HPDE6-E6E7 (cell line): ENCODE results near the gene CLEC4M.

Experiments used
- DNase-seq: peaks from one replicate; pipeline ENCODE4 v3.0.0; 2011; ENCODE audit warnings: missing footprints; ENCODE audit errors: extremely low spot score

CLEC4M gene, protein sequence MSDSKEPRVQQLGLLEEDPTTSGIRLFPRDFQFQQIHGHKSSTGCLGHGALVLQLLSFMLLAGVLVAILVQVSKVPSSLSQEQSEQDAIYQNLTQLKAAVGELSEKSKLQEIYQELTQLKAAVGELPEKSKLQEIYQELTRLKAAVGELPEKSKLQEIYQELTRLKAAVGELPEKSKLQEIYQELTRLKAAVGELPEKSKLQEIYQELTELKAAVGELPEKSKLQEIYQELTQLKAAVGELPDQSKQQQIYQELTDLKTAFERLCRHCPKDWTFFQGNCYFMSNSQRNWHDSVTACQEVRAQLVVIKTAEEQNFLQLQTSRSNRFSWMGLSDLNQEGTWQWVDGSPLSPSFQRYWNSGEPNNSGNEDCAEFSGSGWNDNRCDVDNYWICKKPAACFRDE

DNA sequence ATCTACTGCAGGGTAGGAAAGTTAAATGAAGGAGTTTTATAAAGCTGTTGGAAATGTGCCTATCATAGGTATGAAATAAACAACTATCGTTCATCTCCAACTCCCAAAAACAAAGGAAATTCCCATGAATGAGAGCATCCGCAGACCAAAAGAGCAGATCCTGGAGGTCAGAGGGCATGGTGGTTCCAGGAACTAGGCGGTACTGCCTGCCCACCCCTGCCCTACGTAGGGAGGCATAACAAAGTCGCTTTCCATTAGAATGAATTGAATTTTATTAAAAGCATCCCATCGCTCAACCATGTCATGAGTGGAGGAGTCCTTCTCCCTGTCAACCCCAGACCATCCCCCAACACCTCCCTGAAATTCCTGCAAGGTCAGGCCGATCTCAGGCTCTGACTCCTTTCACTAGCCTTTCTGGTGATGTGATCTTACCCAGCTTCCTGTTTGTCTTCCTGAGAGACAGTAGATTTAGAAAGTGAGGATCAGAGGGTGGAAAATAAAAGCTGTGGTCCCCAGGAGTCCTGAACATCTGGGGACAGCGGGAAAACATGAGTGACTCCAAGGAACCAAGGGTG is at the start of gene CLEC4M:
Gene CLEC4M (plus strand): TSS at position 525 of the 575 bp plus-strand sequence. CDS start 24 bp downstream, at position 549.
- no peak for DNase-seq

DNA sequence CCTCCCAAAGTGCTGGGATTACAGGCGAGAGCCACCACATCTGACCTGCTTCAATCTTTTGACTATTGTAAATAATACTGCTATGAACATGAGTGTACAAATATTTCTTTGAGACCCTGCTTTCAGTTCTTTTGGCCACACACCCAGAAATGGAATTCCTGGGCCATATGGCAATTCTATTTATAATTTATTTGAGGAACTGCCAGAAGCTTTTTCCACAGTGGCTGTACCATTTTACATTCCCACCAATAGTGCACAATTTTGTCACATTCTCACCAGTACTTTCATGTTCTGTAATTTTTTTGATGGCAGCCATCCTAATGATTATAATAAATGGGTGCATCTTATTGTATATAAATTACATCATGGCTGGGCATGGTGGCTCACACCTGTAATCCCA is 47.4 kb upstream of the CLEC4M start:
- no peak for DNase-seq

DNA sequence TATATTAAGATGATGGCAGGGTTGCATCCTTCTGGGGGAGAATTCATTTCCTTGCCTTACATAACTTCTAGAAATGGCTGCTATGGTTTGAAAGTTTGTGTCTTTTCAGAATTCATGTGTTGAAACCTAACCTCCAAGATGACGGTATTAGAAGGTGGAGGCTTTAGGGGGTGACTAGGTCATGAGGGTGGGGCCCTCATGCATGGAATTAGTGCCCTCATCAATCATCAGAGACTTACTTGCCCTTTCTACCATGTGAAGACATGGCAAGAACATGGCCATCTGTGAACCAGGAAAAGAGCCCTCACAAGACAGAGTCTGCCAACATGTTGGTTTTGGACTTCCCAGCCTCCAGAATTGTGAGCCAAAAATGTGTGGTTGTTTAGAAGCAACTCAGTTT is 46.3 kb upstream of the CLEC4M start:
- DNase-seq, result no peak

DNA sequence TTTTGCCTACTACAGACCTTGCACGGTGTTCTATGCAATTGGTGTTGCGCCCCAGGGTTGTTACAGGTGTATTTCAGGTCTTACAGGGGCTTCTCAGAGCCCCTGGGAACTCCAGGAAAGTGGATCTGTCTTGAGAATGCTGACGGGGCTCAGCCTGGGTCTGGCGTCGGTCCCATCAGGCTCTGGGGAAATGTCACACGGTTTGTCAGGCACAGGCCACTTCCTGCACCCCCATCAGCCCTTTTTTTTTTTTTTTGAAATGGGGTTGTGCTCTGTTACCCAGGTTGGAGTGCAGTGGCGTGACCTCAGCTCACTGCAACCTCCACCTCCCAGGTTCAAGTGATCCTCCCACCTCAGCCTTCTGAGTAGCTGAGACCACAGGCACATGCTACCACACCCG is 44.4 kb upstream of the CLEC4M start:
- DNase-seq, result no peak

DNA sequence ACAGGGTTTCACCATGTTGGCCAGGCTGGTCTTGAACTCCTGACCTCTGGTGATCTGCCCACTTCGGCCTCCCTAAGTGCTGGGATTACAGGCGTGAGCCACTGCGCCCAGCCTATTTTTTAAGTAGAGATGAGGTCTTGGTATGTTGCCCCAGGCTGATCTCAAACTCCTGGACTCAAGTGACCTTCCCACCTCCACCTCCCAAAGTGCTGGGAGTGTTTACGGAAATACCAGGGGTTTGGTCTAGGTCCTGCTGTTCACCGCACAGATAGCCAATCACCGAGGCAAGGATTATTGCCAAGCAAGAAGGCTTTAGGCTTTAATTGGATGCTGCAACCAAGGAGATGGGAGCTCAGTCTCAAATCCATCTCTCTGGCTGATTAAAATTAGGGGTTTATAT is 42.7 kb upstream of the CLEC4M start:
- no peak for DNase-seq

DNA sequence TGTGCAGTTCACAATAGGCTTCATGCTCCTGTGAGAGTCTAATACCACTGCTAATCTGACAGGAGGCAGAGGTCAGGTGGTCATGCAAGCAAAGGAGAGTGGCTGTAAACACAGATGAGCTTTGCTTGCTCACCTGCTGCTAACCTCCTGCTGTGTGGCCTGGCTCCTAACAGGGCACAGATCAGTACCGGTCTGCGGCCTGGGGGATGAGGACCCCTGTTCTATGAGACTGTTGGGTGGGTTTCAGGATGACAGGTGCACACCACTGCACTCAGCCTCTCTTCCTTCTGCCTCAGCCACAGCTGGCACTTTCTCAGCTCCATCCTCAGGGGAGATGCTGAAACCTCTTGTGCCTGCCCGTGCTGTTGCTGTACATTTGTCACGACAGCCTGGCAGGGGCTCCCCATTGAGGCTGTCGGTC is 40.8 kb upstream of the CLEC4M start:
- DNase-seq, result no peak

DNA sequence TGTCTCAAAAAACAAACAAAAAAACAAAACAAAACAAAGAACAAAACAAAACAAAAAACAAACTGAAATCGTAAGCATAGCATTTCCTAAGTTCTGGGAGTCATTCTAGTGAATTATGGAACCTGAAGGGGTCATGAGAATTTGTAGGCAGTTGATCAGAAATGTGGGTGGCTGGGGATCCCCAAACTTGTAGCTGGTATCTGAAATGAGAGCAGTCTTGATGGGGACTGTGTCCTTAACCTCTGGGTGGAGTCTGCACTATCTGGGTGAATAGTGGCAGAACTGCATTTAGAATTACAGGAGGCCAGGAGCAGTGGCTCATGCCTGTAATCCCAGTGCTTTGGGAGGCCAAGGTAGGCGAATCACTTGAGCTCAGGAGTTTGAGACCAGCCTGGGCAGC is 37.3 kb upstream of the CLEC4M start:
- no peak for DNase-seq

DNA sequence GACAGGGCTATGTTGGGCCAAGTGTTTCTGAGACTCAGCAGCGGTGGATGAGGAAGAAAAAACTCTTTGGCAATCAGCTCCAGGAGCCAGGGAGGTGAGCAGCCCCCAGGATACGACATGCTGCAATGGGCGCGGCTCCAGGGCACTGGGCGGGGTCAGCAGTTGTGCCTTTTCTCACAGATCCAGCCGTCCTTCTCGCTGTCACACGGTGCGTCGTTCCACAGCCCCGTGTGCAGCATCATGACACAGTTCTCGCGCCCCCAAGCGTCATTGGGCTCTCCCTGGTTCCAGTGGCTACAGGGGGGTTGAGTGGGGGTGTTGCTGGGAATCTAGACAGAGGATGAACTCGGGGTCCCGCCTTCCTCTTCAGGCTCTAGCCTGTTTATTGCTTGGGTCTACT is 33.8 kb upstream of the CLEC4M start:
- DNase-seq, result no peak

DNA sequence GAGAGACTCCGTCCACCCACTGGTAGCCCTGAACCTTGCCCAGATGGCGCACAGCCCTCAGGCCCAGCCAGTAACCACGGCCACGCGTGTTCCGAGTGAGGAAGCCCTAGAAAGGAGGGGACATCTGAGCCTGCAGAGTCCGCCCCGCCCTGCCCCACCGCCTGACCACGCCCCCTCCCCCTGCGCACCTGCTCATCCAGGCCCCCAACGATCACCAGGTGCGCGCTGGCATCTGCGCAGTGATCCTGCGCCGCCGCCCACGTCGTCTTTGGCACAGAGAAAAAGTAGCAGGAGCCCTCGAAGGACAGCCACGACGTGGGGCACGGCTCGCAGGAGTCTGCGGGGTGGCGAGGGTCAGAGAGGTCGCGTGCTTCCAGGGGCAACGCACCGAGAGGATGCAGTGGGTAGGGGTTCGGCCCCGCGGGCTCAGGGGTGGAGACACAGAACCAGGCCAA is 33.2 kb upstream of the CLEC4M start:
- DNase-seq, result no peak

DNA sequence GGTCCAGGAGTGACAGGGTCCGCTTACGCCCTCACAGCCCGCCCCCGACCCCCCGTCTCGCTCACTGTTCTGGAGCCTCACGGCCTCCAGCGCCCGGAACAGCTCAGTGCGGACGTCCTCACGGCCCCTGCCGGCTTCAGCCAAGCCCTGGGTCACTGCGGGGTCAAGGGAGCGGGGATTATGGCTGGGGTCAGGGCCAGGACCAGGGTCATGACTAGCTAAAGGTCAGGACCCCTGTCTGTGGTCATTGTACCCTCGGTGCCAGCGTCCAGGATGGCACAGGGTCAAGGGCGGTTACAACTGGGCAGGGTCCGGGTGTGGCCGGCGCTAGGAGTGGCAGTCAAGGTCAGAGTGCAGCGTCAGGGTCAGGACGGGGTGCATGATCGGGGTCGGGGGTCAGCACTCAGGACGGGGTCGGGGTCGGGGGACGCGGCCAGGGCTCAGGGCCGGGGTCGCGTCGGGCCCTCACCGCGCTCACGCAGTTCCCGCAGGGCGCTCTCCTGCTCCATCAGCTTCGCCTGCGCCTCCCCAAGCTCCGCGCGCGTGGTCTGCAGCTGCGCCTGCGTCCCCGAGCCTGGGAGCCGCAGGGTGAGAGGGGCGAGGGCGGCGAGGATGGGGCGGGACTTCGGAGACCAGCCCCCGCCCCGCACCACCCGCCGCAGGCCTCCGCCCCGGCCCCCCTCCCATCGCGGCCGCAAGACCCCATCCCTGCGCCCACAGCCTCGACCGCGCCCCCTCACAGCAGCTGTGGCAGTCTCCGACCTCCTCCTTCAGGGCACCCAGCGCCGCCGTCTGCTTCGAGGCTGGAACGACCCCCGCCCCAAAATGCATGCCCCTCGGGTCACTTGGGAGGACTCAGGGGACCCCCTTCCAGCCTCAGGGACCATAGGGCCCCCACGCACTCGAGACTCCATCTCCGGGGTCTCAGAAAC is 32.5 kb upstream of the CLEC4M start:
- DNase-seq, result no peak

DNA sequence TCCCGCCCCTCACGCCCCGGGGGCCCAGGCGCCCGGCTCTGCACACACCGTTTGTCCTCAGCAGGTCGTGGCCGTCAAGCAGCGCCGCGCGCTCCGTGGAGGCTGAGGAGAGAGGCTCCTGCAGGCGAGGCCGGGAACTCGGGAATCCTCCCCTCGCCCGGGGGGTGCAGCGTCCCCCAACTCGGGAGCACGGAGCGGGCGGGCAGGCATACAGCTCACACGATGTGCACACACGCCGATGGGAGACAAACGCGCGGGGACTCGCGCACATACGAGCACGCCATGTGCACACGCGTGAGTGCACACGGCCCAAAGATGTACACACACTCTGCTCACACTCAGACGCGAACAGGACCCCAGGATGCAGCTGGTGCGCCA is 31.8 kb upstream of the CLEC4M start:
- DNase-seq, result no peak

DNA sequence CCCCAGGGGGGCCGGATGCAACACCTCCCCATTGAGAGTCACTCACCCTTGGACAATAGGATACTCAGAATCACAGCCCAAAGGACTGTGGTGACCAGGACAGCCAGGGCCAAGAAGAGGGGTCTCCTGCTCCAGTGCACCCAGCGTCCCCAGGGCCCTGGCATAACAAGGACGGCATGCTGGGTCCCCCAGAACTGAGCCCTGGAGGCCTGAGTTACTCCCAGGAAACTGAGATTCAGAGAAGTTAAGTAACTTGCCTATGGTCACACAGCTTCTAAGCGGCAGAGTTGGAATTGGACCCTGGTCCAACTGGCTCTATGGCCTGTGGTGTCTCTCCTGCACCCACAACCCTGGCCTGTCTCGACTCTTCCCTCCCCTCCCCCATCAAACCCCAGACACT is 31.4 kb upstream of the CLEC4M start:
- DNase-seq, result no peak

DNA sequence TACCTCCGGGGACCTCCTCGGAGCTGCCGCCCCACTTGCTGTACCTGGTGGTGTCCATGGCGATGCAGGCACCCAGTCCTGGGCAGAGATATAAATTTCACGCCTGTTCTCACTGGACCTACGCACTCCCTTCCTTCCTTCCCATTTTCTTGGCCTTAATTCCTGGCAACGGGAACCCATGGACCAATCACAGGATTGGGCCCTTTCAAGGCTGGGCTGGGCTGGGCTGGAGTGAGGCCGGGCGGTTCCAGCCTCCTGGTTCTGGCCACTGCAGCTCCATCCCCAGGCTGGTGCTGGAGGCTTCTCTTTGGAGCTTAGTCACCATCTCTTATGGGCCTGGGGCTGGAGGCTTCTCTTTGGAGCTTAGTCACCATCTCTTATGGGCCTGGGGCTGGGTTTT is 31.0 kb upstream of the CLEC4M start, which contains the start of gene CLEC4G:
Gene CLEC4G (minus strand): TSS at position 66 of the 400 bp plus-strand sequence. CDS start 8 bp downstream, at position 58.
- no peak for DNase-seq

DNA sequence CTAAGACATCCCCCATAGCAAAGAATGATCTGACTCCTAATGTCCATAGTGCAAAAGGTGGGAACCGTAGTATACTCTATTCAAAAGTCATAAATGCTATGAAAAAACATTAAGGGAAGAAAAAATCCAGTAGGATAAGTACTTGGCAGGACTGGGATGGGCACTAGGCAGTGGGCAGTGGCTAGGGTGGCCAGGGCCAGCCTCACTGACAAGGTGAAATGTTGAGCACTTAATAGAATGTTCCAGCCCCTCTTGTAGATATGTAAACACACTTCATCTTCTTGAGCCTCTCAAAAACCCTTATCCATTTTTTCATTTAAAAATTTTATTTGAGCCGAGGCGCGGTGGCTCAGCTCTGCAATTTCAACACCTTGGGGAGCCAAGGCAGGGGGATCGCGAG is 29.7 kb upstream of the CLEC4M start:
- DNase-seq, result no peak

DNA sequence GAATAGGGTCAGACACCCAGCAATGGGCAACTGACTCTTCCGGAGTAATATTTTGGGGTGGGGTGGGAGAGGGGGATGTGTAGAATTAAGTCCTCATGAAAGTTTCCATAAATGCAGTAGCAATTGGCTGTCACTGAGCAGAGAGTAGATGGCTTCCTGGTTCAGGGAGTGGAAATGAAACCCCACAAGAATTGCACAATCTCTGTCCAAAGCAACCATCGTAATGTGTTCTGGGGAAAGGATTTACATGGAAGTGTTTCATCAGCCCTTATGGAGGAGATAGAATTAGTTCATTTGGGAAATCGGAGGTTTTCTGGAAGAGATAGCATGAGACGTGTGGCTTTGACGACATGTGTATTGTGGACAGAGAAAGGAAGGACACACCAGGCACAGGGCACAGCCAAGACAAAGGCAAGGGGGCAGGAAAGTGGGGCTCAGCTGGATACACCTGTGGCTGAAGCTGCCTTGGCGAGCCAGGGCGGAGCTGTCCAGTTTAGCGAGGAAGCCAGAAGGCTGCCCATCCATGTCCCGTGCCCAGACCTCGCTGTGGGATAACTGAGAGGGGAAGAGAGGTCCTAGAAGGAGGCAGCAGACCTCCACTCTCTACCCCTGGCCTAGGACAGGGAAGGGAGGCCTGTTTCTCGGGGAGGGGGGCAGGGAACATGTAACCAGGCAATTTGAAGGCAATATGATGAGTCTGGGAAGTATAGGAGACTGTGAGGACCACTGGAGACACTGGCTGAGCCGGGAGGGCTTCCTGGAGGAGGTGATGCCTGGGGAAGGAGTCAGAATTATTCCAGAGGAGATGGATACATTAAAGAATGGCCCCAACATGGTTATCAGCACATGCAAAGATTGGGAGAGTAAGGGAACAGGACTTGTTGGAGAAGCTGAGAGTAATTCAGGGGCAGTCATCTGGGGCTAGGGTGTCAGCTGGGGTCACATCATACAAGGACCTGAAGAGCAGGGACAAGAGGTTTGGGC is 28.5 kb upstream of the CLEC4M start:
- no peak for DNase-seq

DNA sequence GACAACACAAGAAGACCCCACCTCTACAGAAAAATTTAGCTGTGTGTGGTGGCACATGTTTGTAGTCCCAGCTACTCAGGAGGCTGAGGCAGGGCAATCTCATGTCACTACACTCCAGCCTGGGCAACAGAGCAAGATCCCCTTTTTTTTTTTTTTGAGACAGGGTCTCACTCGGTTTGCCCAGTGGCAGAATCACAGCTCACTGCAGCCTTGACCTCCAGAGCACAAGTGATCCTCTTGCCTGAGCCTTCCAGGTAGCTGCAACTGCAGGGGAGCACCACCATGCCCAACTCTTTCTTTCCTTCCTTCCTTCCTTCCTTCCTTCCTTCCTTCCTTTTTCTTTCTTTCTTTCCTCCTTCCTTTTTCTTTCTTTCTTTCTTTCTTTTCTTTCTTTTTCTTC is 26.9 kb upstream of the CLEC4M start:
- DNase-seq, result no peak

DNA sequence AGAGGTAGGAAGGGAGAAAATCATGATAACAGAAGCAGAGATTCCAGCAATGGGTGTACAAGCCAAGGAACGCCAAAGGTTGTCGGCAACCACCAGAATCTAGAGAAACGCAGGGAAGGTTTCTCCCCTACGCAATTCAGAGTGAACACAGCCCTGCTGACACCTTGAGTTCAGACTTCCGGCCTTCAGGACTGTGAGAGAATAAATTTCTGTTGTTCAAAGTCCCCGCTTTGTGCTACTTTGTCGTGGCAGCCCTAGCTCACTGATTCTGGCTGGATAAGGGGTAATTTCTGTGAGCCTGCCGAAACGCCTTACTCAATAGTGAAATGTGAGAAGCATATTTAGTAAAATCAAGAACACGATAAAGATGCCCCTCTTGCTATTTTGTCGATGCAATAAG is 25.8 kb upstream of the CLEC4M start:
- no peak for DNase-seq

DNA sequence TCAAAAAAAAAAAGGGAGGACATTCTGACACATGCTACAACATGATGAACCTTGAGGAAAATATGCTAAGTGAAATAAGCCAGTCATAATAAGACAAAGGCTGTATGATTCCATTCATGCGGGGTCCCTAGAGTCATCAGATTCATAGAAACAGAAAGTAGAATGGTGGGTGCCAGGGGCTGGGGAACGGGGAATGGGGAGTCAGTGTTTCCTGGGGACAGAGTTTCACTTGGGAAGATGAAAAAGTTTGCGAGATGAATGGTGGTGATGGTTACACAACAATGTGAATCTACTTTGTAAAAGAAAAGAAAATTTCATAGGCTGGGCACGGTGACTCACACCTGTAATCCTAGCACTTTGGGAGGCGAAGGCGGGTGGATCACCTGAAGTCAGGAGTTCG is 25.0 kb upstream of the CLEC4M start:
- no peak for DNase-seq

DNA sequence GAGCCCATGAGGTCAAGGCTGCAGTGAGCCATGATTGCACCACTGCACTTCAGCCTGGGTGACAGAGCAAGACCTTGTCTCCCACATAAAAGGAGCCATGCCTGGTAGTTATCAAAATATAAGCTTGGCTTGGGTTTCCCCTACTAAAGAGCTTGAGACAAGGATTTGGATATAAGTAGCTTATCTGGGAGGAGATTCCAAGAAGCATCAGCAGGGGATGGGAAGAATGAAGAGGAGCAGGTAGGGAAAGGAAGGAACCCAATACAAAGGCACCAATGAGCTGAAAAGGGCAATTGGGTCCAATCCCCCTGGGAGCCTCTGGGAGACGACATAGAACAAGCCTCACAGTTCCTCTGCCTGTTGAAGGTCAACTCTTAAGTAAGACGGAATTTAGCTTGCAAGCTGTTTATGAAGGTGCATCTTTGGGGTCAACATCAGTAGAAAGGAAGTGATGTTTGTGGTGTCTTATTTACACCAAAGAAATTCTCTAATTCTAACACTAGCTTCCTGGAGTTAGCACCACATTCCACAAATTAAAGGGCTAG is 23.8 kb upstream of the CLEC4M start:
- DNase-seq, result no peak

DNA sequence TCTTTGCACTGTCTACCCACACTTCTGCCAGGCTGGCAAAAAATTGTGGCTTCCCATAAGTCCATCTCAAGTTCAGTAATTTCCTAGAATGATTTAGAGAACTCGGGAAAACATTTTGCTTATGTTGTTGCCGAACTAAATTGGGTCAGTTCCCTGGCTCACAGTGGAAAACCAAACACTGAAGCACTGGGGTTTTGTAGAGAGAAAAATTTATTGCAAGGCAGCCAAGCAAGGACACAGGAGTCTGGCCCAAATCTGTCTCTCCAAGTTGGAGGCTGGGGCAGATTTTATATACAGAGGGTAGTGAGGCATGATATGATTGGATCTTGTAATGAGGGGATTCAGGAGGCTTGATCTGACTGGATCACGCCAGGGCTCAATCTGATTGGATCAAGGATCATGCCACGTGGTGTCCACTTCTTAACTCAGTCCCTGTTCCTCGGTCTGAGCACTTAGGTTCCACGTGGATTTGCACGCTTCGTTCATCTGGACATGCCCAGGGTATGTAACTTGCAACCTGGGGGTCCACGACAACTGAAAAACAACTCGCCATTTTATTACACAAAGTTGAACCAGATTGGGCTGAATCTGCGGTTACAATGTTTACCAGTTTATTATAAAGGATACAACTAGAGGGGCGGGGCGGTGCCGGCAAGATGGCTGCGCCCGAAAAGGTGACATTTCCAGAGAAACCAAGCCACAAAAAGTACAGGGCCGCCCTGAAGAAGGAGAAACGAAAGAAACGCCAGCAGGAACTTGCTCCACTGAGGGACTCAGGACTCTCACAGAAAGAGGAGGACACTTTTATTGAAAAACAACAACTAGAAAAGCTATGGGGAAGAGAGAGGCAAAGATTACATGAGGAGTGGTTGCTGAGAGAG is 23.0 kb upstream of the CLEC4M start:
- DNase-seq, result no peak
